ENCODE measurements around the gene SELL. TPM values are rescaled to one million over a fixed set of nuclear protein-coding genes. Genes with fewer than 3 reads are reported as not detected.
A peak's percentile ranks its signal among the peaks of the same experiment; 100 is the strongest.

SELL gene
- total and polyA plus RNA-seq, 2 of the 8 experiments (the other 6 are each of a cell fraction or from before 2014, with no cell fraction given), result not detected

DNA sequence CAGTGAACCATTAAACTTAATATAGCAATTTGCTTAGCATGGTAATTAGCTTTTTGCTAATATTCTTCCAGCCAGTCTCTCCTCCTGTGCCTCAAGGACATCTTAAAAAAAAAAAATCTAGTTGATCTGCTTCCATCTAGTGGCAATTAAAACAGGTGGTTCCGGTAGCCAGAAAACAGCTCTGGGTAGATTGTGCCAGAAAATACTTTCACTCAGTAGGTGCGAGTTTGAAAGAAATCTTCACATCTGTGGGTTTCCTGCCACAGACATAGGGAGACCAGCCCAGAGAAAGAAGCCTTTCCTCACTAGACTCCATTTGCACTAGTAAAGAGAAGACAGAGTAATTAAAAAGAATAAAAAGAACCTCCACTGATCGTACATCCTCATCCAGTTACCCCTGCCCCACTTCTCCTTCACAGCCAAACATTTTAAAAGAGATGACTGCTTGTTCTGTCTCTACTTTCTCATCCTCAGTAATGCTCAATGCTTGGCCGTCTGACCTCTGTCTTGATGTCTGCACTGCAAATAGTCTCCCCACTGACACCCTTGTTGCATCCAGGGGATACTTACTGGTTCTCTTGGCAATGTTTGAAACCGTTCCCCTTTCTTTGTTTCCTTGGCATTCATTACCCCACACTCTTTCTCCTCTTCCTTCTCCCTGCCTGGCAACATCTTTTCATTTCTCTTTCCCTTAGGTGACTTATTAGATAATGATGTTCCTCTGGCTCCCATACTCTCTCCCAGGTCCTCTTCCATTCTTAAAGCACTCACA is 16.9 kb downstream of the SELL start:
- no peak overlapping the region for H2BK120ac ChIP-seq (replicated peaks; ENCODE audit: low read depth, low read length)
- no peaks in the 10 kb centered on the region for H3K79me1 ChIP-seq (ENCODE audit: low read depth, low read length)
- no peak overlapping the region for H2BK12ac ChIP-seq (ENCODE audit: low read depth, low read length)
- no peak overlapping the region for H2AK5ac ChIP-seq (ENCODE audit: low read depth, low read length)
- H4K5ac ChIP-seq (ENCODE audit: insufficient read length, low read depth, low read length), result no peak overlapping the region
- no peak for TF ChIP-seq POU5F1 (IDR thresholded peaks at IDR 0.05; ENCODE audit: low read depth, low read length)
- TF ChIP-seq SP2 (IDR thresholded peaks at IDR 0.05; ENCODE audit: low read length), result no peak
- TF ChIP-seq, protein P1, sequence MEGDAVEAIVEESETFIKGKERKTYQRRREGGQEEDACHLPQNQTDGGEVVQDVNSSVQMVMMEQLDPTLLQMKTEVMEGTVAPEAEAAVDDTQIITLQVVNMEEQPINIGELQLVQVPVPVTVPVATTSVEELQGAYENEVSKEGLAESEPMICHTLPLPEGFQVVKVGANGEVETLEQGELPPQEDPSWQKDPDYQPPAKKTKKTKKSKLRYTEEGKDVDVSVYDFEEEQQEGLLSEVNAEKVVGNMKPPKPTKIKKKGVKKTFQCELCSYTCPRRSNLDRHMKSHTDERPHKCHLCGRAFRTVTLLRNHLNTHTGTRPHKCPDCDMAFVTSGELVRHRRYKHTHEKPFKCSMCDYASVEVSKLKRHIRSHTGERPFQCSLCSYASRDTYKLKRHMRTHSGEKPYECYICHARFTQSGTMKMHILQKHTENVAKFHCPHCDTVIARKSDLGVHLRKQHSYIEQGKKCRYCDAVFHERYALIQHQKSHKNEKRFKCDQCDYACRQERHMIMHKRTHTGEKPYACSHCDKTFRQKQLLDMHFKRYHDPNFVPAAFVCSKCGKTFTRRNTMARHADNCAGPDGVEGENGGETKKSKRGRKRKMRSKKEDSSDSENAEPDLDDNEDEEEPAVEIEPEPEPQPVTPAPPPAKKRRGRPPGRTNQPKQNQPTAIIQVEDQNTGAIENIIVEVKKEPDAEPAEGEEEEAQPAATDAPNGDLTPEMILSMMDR (IDR thresholded peaks at IDR 0.05; ENCODE audit: control extremely low read depth in 1 of 3, insufficient read depth in 1 of 3, low read depth in 1 of 3, low read length in 3 of 3), result no peak; a peak in 1 of 4 replicates
- peak; percentile 27 to 39; a peak in 3 of 4 replicates for TF ChIP-seq RAD21 (IDR thresholded peaks at IDR 0.05 in 1 of 2, conservative IDR thresholded peaks at IDR 0.05 in 1 of 2; ENCODE audit: low read depth in 2 of 2, low read length in 2 of 2)
- no peak for TF ChIP-seq GABPA (IDR thresholded peaks at IDR 0.05; ENCODE audit: borderline replicate concordance, insufficient read depth, low read length)
- ChIA-PET CTCF (ENCODE audit: partially characterized antibody) (interaction anchor here (0.6 to 5.9 kb wide), 17 partner anchors 8 to 735 kb away, joined by 3 to 28 read pairs (median 3); no protein-coding TSS in a partner anchor), POLR2A (ENCODE audit: partially characterized antibody) (no interaction called here)
- H3K23ac ChIP-seq (ENCODE audit: insufficient read length), result no peak overlapping the region
- no peaks in the 10 kb centered on the region for H3K23me2 ChIP-seq (ENCODE audit: low read depth, low read length)
- H3K9ac ChIP-seq (replicated peaks in 1 of 4; ENCODE audit: extremely low read depth in 1 of 4, low read depth in 3 of 4, low read length in 3 of 4), result no peak overlapping the region
- FAIRE-seq (no peak), DNase-seq (ENCODE audit: low read depth in 1 of 2, low spot score in 2 of 2) (no peak)
- no peak overlapping the region for H4K91ac ChIP-seq (replicated peaks; ENCODE audit: insufficient read length, low read length)
- peaks cover 26 to 43% (median 40%) of the 10 kb centered on the region in 4 experiments for H3K27me3 ChIP-seq (replicated peaks in 1 of 4; ENCODE audit: control insufficient read depth in 3 of 4, extremely low read depth in 1 of 4, insufficient read depth in 3 of 4, low read length in 3 of 4)
- no peak overlapping the region for H2AFZ ChIP-seq (ENCODE audit: low read length)
- no peaks in the 10 kb centered on the region for H3K9me3 ChIP-seq (ENCODE audit: insufficient read depth in 2 of 2, low read depth in 1 of 2, low read length in 1 of 2)
- H3K36me3 ChIP-seq (ENCODE audit: control insufficient read depth in 2 of 4, insufficient read depth in 4 of 4, low read length in 3 of 4), result no peaks in the 10 kb centered on the region
- peaks cover 0 to 12% (median 2%) of the 10 kb centered on the region in 4 experiments; a peak in 2 of 7 replicates for H3K4me1 ChIP-seq (replicated peaks in 1 of 4; ENCODE audit: control insufficient read depth in 3 of 4, insufficient read depth in 4 of 4, low read length in 3 of 4)
- no peak overlapping the region for H3K18ac ChIP-seq (ENCODE audit: extremely low read depth, low read length)
- no peak overlapping the region for H3K27ac ChIP-seq (ENCODE audit: low read depth, low read length)
- no peak overlapping the region for H3K4ac ChIP-seq (replicated peaks; ENCODE audit: insufficient read length, low read depth, low read length)
- H3K56ac ChIP-seq (replicated peaks; ENCODE audit: insufficient read length, low read depth, low read length), result no peak overlapping the region
- 83% methylated on average over 5 of the region's 5 CpGs; no CpG with 5 or more reads in 1 of the 2 experiments for WGBS, 2 experiments (ENCODE audit: extremely low coverage in 1 of 2, insufficient coverage in 1 of 2, insufficient read length in 1 of 2, insufficient replicate concordance in 2 of 2, low coverage in 1 of 2, low lambda C conversion rate in 2 of 2, missing lambda C conversion rate in 1 of 2)
- H2BK15ac ChIP-seq (ENCODE audit: low read length), result no peak overlapping the region
- no peak overlapping the region for H3K4me2 ChIP-seq (ENCODE audit: insufficient read depth in 1 of 2, low read depth in 2 of 2, low read length in 2 of 2)
- no peak overlapping the region for H4K8ac ChIP-seq (ENCODE audit: extremely low read depth, insufficient read depth, low read length)
- no peak overlapping the region for H2BK5ac ChIP-seq (ENCODE audit: low read depth, low read length)
- H3K4me3 ChIP-seq (ENCODE audit: extremely low read depth in 1 of 4, insufficient read depth in 2 of 4, low read depth in 3 of 4, low read length in 4 of 4), result no peak overlapping the region
- H2BK20ac ChIP-seq (ENCODE audit: low read length), result no peak overlapping the region
- no peak overlapping the region for H3K14ac ChIP-seq (ENCODE audit: insufficient read length)
- no peaks in the 10 kb centered on the region for H3K79me2 ChIP-seq (ENCODE audit: control insufficient read depth in 1 of 2, insufficient read depth in 2 of 2, low read length in 2 of 2)
- H4K20me1 ChIP-seq (replicated peaks in 1 of 2; ENCODE audit: control insufficient read depth in 1 of 2, insufficient read depth in 2 of 2, low read length in 2 of 2), result peaks cover 4 to 6% of the 10 kb centered on the region in 2 experiments

All from H1 (cell line).